Measurements from ENCODE around the gene BNIP5. TPM values are rescaled to one million over a fixed set of nuclear protein-coding genes. Genes with fewer than 3 reads are reported as not detected.
A peak's percentile ranks its signal among the peaks of the same experiment; 100 is the strongest.

Gene BNIP5
- total and polyA plus RNA-seq, 3 experiments from 2014 or later = not detected

DNA sequence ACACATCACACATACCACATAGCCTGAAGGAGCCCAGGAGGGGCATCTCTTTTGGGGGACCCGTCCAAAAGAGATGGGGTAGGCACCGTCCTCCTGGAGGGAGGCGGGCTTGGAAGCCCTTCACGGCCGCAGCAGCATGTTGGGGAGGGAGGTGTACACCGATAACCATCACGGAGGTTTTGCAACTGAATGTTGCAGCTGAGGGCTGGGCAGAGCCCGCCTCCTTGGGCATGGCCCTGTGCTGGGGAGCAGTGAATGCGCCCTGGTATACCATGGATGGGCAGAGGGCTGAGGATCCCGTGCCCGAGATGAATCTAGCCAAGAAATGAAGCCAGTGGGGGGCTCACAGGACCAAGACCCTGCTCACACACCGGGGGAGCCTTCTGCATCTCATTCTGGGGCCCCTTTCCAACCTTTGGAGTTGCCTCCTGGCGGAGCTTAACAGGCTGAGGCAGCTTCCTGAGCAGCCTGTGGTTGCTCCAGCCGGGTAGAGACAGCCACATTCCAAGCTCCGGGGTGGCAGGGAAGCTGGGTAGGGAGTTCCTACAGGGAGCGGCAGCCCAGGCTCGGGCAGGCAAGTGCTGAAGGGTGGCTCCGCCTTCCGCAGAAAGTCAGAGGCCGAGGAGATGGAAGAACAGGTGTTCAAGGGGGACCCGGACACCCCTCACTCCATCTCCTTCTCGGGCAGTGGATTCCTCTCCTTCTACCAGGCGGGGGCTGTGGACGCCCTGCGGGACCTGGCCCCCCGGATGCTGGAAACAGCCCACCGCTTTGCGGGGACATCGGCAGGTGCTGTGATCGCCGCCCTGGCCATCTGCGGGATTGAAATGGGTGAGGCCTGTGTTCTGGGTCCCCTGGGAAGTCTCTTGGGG is 66.6 kb downstream of the BNIP5 start, which contains the start of gene PNPLA1:
PNPLA1 (plus strand) TSS at position 227 of the 872 bp plus-strand sequence; CDS start at position 627, 400 bp downstream.
- CTCF ChIA-PET = no interaction called here
- H3K9me3 Mint-ChIP-seq = peaks cover 2 to 8% (median 6%) of the 10 kb centered on the region in 5 donors
- POLR2A ChIA-PET = no interaction called here
- Histone ChIP-seq H3K4me3 (ENCODE audit: low read length) (no peak within 1 kb of the TSS), H3K9me3 (ENCODE audit: low read length) (peaks cover 5% of the 10 kb centered on the region), H3K4me1 (ENCODE audit: insufficient read depth, low read length) (no peaks in the 10 kb centered on the region), H3K27ac (ENCODE audit: low read depth, low read length) (no peak within 1 kb of the TSS), H3K27me3 (ENCODE audit: insufficient read depth, low read length, poor library complexity, severe bottlenecking) (peaks cover 7% of the 10 kb centered on the region), H3K36me3 (ENCODE audit: insufficient read depth, low read length) (no peaks in the 10 kb centered on the region)
- no peak within 1 kb of the TSS for H3K4me3 Mint-ChIP-seq
- peak within 1 kb of the TSS in 1 of 8 donors; percentile 78 for H3K27ac Mint-ChIP-seq
- DNase-seq = no peak
- no peaks in the 10 kb centered on the region for H3K4me1 Mint-ChIP-seq
- peaks cover 19 to 48% of the 10 kb centered on the region in 2 donors for H3K27me3 Mint-ChIP-seq
- H3K36me3 Mint-ChIP-seq = peaks cover 0 to 12% (median 0%) of the 10 kb centered on the region in 3 donors

DNA sequence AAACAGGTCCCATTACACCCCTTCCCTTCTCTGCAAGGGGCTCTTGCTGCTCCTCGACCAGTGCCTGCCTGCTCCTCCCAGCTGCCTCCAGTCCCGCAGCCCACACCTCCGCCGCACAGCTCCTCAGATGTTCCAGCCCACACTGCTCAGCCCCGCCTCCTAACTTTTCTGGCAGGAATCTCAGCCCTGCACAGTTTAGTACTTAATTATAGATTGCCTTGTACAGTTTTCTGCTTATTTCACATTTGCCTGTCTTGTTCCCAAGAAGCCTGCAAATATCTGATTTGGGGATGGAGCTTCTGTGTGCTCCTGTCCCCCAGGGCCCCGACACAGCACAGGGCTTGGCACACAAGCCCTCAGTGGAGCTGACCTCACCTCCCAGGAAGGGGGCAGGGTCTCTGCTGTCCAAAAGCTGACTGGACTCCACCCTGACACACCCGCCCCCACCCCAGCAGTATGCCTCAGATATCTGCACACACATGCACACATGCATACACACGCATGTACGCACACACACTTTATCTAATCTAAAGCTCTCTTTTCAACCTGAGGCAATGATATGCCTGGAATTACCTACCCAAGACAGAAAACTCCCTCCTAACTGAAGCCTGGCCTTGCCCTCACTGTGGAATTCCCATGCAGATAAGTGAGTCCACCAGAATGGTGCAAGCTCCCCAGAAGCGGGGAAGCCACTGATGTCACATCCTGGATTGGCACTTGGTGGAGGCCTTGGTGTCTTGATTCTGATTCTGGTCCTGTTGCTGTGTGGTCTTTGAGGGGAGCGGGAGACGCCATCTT is 68.0 kb downstream of the BNIP5 start:
- Mint-ChIP-seq H3K4me3 (no peak overlapping the region), H3K27ac (no peak overlapping the region), H3K36me3 (peaks cover 0 to 12% (median 0%) of the 10 kb centered on the region in 3 donors), H3K4me1 (no peaks in the 10 kb centered on the region), H3K27me3 (peaks cover 19 to 41% of the 10 kb centered on the region in 2 donors), H3K9me3 (peaks cover 2 to 8% (median 6%) of the 10 kb centered on the region in 5 donors)
- no peaks in the 10 kb centered on the region for H3K4me1 ChIP-seq (ENCODE audit: insufficient read depth, low read length)
- H3K27ac ChIP-seq (ENCODE audit: low read depth, low read length) = no peak overlapping the region
- H3K27me3 ChIP-seq (ENCODE audit: insufficient read depth, low read length, poor library complexity, severe bottlenecking) = peaks cover 7% of the 10 kb centered on the region
- DNase-seq = no peak
- ChIA-PET CTCF (no interaction called here), POLR2A (no interaction called here)
- peaks cover 5% of the 10 kb centered on the region for H3K9me3 ChIP-seq (ENCODE audit: low read length)
- H3K4me3 ChIP-seq (ENCODE audit: low read length) = no peak overlapping the region
- no peaks in the 10 kb centered on the region for H3K36me3 ChIP-seq (ENCODE audit: insufficient read depth, low read length)

DNA sequence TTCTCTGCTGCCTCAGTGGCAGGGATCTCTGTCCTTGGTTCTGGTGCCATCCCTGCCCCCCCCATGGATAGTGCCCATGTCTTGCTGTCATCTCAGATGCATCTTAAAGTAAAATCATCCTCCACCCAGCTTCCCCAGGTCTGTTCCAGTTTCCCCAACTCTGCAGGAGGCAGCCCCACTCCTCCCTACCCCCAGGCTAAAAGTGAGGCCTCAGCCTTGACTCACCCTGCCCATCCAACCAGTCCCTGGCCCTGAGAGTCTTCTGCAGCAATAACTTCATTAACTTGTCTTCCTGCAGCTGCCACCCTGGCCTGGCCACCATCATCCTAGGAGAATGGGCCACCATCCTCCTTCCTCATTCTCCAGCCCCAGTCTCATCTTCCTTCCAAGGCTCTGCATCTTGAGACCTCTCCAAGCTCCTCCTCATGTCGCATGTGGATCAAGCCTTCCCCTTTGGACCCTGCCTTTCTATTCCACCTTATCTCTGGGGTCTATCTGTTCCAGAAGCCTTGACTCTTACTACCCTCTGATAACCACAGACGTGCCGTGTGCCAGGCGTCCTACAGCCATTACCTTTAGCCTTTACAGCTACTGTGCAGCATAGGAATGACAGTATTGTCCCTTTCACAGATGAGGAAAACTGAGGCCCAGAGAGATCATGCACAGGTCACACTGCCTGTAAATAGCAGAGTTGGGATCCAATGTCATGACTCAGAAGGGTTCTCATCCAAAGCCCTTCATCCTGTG is 68.8 kb downstream of the BNIP5 start:
- peaks cover 7% of the 10 kb centered on the region for H3K27me3 ChIP-seq (ENCODE audit: insufficient read depth, low read length, poor library complexity, severe bottlenecking)
- Mint-ChIP-seq H3K36me3 (peaks cover 0 to 12% (median 0%) of the 10 kb centered on the region in 3 donors), H3K9me3 (peaks cover 2 to 8% (median 6%) of the 10 kb centered on the region in 5 donors), H3K27me3 (peaks cover 17 to 41% of the 10 kb centered on the region in 2 donors), H3K4me1 (no peaks in the 10 kb centered on the region), H3K4me3 (no peak overlapping the region), H3K27ac (peak overlapping the region in 1 of 8 donors; percentile 36)
- CTCF ChIA-PET = no interaction called here
- H3K9me3 ChIP-seq (ENCODE audit: low read length) = peaks cover 5% of the 10 kb centered on the region
- H3K27ac ChIP-seq (ENCODE audit: low read depth, low read length) = no peak overlapping the region
- POLR2A ChIA-PET = no interaction called here
- no peak overlapping the region for H3K4me3 ChIP-seq (ENCODE audit: low read length)
- no peaks in the 10 kb centered on the region for H3K36me3 ChIP-seq (ENCODE audit: insufficient read depth, low read length)
- H3K4me1 ChIP-seq (ENCODE audit: insufficient read depth, low read length) = no peaks in the 10 kb centered on the region
- DNase-seq = no peak

DNA sequence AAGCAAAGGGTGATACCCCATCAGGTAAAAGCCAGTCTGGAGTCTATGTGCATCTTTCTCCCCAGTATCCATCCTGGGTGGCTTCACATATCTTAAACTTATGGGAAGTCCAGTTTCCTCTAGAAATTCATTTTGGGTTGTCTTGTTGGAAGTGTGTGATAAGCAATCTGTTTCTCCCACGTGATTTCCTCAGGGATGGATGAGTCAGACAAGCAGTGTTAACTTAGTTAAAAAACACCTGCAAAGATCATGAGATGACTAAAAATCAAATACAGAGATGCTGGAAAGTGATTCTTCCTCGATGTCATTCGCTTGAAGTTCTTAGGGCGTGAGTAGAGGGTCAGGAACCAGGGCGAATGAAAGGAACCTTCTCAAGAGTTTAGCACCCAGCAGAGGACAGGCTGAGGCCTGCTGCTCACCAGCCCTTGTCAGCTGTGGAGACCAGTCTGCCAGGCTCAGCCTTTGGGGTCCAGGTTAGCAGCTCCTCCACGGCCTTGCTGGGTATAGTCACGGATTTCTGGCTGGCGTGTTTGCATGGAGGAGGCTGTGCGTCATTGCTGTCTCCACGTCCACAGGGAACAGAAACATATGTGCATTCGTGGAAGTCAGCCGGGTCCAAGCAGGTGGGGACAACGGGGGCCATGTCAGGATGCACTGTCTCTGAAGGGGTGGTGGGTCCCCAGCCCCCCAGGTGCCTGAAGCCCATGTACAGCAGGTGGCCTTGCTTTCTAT is 69.6 kb downstream of the BNIP5 start:
- DNase-seq = no peak
- Mint-ChIP-seq H3K36me3 (peaks cover 0 to 12% (median 0%) of the 10 kb centered on the region in 3 donors), H3K4me3 (no peak overlapping the region), H3K9me3 (peaks cover 2 to 8% (median 6%) of the 10 kb centered on the region in 5 donors), H3K27me3 (peaks cover 17 to 42% of the 10 kb centered on the region in 2 donors), H3K27ac (peak overlapping the region in 1 of 8 donors; percentile 36), H3K4me1 (no peaks in the 10 kb centered on the region)
- peaks cover 7% of the 10 kb centered on the region for H3K27me3 ChIP-seq (ENCODE audit: insufficient read depth, low read length, poor library complexity, severe bottlenecking)
- H3K4me3 ChIP-seq (ENCODE audit: low read length) = no peak overlapping the region
- H3K36me3 ChIP-seq (ENCODE audit: insufficient read depth, low read length) = no peaks in the 10 kb centered on the region
- no peaks in the 10 kb centered on the region for H3K4me1 ChIP-seq (ENCODE audit: insufficient read depth, low read length)
- ChIA-PET CTCF (no interaction called here), POLR2A (no interaction called here)
- H3K27ac ChIP-seq (ENCODE audit: low read depth, low read length) = no peak overlapping the region
- H3K9me3 ChIP-seq (ENCODE audit: low read length) = peaks cover 5% of the 10 kb centered on the region

Other genes starting within 250 kb of the BNIP5 start
- gene MAPK13, start 206.4 kb downstream of the BNIP5 start, total RNA-seq = 10 to 100 TPM; 75.7 to 77.3 TPM
- 46.4 TPM for gene MAPK13, start 206.4 kb downstream of the BNIP5 start, polyA plus RNA-seq
- gene BRPF3, start 140.1 kb downstream of the BNIP5 start, total RNA-seq = 10 to 100 TPM; 22.4 to 26.4 TPM
- gene BRPF3, start 140.1 kb downstream of the BNIP5 start, polyA plus RNA-seq = 8.4 TPM
- gene PNPLA1, start 66.8 kb downstream of the BNIP5 start, total RNA-seq = not detected
- not detected for gene PNPLA1, start 66.8 kb downstream of the BNIP5 start, polyA plus RNA-seq
- under 1 TPM; 0.61 to 0.78 TPM for gene ETV7, start 50.8 kb upstream of the BNIP5 start, total RNA-seq
- 2.4 TPM for gene ETV7, start 50.8 kb upstream of the BNIP5 start, polyA plus RNA-seq
- under 1 TPM in 1 of 2 experiments, not detected in 1; 0.20 TPM for gene PXT1, start 106.0 kb upstream of the BNIP5 start, total RNA-seq
- gene PXT1, start 106.0 kb upstream of the BNIP5 start, polyA plus RNA-seq = not detected
- 10 to 100 TPM; 52.3 to 52.4 TPM for gene KCTD20, start 106.1 kb upstream of the BNIP5 start, total RNA-seq
- gene KCTD20, start 106.1 kb upstream of the BNIP5 start, polyA plus RNA-seq = 41.4 TPM
- 10 to 100 TPM; 44.9 to 47.6 TPM for gene STK38, start 210.6 kb upstream of the BNIP5 start, total RNA-seq
- gene STK38, start 210.6 kb upstream of the BNIP5 start, polyA plus RNA-seq = 110 TPM

Data from CD8-positive, alpha-beta memory T cell (primary cell).